GM18868 (cell line): ENCODE data around the gene ACAD9.
"Not testable (repeated sequence)": the region's sequence is repeated elsewhere in the genome, so short reads cannot be mapped to it uniquely, and the experiment has no call there.

ENCODE experiments used
- ATAC-seq: cut with Tn5 transposase; IDR thresholded peaks from one replicate; pipeline ENCODE4 v1.9.1; 2021; ENCODE audit warnings: mild to moderate bottlenecking, moderate library complexity; ENCODE audit not compliant: unreplicated experiment

ACAD9 gene

DNA sequence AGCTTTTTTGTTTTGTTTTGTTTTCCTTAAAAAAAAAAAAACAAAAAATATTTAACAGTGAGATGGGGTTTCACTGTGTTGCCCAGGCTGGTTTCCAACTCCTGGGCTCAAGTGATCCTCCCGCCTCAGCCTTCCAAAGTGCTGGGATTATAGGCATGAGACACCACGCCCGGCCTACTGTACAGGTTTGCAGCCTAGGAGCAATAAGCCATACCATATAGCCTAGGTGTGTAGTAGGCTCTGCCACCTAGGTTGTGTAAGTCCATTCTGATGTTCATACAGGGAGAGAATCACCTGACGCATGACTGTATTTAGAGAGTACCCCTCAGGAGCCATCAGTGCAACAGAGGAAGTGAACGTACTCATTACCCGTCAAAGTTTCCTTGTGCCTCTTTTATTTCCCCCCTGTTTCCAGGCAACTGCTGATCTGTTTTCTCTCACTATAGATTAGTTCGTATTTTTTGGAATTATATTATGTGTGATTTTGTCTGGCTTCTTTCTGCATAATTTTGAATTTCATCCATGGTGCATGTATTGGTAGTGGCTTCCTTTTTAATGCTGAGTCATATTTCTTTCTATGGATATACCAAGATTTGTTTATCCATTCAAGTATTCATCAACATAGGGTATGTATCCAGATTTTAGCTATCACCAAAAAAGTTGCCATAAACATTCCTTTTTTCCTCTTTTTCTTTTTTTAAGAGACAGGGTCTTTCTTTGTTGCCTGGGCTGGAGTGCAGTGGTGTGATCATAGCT is 9.9 kb downstream of the ACAD9 start:
- ATAC-seq: no peak

- no peak for ATAC-seq
Measured at GRCh38 chr3:128895843-128896697, 16.6 kb downstream of the ACAD9 start.

GRCh38 chr3:128902426-128902825 is 23.0 kb downstream of the ACAD9 start:
- ATAC-seq: no peak

DNA sequence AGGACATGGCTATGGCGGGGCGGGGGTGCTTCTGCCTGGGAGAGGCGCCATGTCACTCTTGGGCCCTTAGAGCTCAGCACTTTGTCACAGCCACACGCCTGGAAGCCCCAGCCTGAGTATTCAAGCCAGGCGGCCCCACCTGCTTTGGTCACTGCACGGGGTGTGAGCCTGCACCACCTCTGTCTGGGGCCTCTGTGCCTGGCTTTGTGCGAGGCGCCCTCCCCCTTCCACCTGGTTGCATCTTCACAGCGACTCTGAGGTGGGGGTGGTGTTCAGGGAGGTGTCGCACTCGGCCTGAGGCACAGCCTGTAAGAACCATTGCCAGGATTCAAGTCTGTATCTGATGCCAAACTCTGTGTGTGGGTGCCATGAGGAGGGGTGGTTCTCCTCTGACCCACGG is 24.1 kb downstream of the ACAD9 start:
- ATAC-seq: no peak

DNA sequence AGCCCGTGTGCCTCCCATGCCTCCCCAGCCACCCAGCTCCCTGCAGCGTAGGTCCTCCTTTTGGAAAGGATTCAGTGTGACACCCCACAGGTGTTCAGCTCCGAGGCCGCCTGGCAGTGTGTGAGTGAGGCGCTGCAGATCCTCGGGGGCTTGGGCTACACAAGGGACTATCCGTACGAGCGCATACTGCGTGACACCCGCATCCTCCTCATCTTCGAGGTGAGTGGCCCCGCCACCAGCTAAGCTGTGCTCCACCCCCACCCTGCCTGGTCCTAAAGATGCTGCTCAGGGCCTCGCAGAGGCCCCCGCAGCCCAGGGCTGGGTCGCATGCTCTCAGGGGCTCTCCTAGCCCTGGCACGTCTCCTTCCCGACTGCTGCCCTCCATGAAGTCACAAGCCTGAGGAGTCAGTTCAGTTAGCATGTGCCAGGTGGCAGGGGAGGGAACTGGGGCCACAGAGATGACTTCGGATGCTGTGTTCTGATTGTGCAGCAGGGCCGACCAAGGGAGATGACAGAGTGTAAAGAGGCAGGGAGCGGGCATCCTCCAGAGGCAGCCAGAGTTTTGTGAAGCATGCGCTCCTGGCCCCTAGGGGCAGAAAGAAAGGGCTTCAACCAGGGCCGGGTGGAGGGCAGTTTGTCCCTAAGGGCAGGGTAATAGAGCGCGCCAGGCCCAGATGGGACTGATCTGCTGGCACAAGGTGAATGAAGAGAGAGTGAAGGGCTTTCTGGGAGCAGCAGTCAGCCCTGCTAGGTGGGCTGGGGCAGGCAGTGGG is 26.8 kb downstream of the ACAD9 start:
- no peak for ATAC-seq

DNA sequence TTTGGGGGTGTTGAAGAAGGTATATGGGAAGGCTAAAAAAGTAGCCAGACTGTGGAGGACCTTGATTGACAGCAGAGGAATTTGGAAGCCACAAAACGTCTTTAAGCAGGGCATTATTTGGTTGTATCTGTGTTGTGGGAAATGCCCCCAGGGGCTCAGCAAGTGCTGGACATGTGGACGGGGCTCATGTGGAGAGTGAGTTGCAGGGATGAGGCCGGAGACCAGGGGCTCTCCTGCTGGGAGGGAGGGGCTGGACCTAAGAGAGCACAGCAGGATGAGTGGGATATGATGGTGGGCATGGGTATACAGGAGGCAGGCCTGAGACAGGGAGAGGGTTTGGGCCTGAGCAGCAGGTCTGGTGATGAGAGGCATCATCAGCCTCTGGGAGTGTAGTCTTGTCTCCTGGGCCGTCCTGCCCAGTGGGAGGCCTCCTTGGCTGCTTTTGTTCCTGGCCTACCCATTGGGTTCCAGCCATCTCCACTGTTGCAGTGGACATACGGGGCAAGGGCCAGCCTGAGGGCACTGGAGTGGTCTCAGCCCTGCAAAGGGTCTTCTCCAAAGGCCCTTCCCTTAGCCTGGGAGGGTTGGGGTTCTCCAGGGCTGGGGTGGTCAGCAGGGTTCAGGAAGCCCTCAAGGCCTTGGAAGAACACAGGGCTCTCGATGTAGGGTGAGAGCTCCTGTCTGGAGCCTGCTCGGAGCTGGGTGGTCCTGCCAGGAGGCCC is 27.5 kb downstream of the ACAD9 start:
- ATAC-seq: no peak

DNA sequence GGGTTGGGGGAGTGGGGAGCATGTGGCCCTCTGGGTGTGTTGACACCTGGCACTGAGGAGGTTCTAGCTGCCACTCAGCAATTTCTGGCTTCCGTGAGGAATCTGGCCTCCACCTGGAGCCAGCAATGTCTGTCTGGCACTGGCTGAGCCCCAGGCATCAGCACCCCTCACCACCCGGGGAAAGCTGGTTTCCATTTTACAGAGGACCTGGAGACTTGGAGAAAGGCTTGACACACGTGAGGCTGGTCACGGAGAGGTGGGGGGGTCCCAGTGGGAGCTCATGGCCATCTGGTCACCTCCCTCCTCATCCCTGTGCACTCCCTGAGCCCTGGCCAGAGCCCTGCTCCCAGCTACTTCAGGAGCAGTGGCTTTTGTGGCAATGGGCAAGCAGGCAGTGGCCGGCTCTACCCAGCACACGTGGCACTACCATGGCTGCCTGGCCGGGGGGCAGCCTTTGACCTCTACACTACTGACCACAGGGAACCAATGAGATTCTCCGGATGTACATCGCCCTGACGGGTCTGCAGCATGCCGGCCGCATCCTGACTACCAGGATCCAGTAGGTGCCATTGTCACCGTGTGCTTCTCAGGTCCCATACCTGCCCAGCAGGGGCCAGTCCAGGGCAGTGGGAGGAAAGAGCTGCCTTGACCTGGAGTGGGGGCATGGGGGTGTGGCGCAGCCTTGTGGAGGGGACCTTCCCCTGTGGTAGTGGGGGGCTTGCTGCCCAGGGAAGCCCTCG is 28.5 kb downstream of the ACAD9 start:
- no peak for ATAC-seq

- ATAC-seq: no peak
Measured at GRCh38 chr3:128908951-128909350, 29.5 kb downstream of the ACAD9 start.

GRCh38 chr3:128910006-128910405 is 30.6 kb downstream of the ACAD9 start:
- no peak for ATAC-seq

DNA sequence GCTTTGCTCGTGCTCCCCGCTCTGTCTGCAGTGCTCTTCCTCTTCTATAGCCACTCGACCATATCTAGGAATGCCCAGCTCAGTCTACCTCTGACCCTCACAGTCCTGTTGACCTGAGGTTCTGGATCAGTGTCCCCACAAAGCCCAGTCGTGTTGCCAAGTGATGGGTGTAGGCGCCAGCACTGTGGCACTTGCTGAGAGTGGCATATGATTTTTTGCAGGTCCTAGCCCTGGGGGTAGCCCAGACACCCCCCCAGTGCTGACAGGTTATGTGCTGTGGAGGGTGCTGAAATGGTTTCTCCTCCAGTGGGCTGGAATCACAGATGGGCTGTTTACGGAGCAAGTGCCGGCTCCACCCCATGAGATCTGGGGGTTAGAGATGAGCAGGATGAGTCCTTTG is 32.5 kb downstream of the ACAD9 start:
- ATAC-seq: no peak

- no peak for ATAC-seq
Measured at GRCh38 chr3:128914966-128915645, 35.7 kb downstream of the ACAD9 start.

DNA sequence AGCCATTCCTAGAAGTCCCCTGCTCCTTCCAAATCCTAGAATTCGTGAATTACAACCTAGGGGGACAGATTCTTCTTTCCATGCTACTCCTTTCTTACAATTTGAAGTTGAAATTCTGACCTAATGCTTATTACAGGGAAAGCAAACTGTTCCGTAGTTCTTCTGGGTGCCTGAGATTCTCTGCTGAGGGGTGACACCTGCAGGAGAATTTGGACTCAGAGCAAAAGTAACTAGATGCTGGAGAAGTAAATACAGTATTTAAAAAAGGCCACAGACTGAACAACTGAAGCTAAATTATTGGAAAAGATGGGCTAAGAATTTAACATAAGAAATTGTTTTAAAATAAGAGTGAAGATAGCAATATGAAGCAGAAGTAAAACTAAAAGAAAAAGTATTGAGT is 37.9 kb downstream of the ACAD9 start:
- no peak for ATAC-seq

GRCh38 chr3:128919988-128920387 is 40.6 kb downstream of the ACAD9 start:
- ATAC-seq: no peak

DNA sequence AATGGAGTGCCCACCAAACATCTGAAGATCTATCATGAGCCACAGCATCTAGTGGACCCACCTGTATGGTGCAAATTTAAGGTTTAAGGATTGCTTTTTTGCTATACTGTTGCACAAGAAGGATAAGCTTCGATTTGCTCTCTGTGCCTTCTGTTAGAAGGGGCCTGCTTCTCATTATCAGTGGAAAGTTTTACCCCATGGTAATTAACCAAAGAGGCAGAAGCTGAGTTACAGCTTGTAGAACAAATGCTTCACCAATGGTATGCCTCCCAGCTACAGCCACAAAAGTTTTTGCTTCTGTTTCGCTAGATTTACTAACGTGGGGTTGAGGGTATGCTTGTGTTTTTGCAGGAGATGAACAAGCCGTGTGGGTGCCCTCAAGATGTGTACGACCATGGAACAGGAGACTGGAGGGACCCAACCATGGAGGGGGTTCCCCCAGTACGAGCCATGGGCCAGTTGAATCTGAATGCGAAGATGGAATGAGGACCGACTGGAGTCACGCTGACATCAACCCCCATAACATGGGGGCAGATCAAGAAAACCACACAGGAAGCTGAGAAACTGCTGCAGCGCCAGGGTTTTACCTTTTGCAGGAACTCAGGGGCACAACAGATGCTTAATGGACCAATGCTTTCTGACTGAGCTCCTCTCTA is 43.5 kb downstream of the ACAD9 start:
- ATAC-seq: no peak

- no peak for ATAC-seq
Measured at GRCh38 chr3:128923576-128923975, 44.2 kb downstream of the ACAD9 start.

GRCh38 chr3:128923986-128924385 is 44.6 kb downstream of the ACAD9 start:
- not testable (repeated sequence) for ATAC-seq

DNA sequence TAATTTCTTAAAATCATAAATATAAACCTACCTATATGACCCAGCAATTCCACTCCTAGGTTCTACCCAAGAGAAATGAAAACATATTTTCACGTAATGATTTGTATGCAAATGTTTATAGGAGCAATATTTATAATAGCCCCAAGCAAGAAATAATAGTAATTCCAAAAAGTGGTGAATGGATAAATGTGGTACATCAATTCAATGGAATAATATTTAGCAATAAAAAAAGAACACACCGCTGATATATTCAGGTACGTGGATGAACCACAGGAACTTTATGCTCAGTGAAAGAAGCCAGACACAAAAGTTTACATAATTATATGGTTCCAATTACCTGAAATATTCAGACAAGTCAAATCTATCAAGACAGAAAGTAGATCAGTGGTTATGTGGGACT is 49.9 kb downstream of the ACAD9 start:
- no peak for ATAC-seq

DNA sequence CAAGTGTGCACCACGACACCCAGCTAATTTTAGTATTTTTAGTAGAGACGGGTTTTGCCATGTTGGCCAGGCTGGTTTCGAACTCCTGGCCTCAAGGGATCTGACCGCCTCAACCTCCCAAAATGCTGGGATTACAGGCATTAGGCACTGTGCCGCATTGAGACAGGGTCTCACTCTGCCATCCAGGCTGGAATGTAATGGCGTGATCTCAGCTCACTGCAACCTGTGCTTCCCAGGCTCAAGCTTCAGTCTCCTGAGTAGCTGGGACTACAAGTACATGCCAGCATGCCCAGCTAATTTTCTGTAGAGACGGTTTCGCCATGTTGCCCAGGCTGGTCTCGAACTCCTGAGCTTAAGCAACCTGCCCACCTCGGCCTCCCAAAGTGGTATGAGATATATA is 51.6 kb downstream of the ACAD9 start:
- ATAC-seq: no peak
